Aorta (tissue), 5 donors: ENCODE data around the gene CUBN. TPM values are rescaled to one million over a fixed set of nuclear protein-coding genes. Genes with fewer than 3 reads are reported as not detected.
A peak's percentile ranks its signal among the peaks of the same experiment; 100 is the strongest.

Experiments
- ATAC-seq: fragments of 200-7000 bp; cut with Tn5 transposase; one replicate; pipeline ENCODE4 v1.9.1; 2022; ENCODE audit warnings: moderate library complexity; ENCODE audit not compliant: low FRiP score
- DNase-seq, 2 donors: peaks; one replicate each; pipeline ENCODE4 v3.0.0-alpha.2; 2020
- H3K27ac ChIP-seq, 2 donors: one replicate each; pipeline ENCODE4 v1.5.1; 2013; ENCODE audit warnings: low read length in 2 of 2, mild to moderate bottlenecking in 2 of 2, moderate library complexity in 2 of 2, control low read depth in 1 of 2, inconsistent platforms in 1 of 2, low read depth in 1 of 2
- H3K27me3 ChIP-seq, 2 donors: one replicate each; pipeline ENCODE4 v1.6.1; 2013; ENCODE audit warnings: control low read depth in 1 of 2, low read length in 1 of 2, mild to moderate bottlenecking in 1 of 2, moderate library complexity in 1 of 2; ENCODE audit not compliant: insufficient read depth in 2 of 2, control insufficient read depth in 1 of 2
- H3K36me3 ChIP-seq, 2 donors: one replicate each; pipeline ENCODE4 v1.6.1; 2013; ENCODE audit warnings: control low read depth in 1 of 2, low read length in 1 of 2, mild to moderate bottlenecking in 1 of 2; ENCODE audit not compliant: insufficient read depth in 2 of 2, control insufficient read depth in 1 of 2
- H3K4me1 ChIP-seq, 2 donors: one replicate each; pipeline ENCODE4 v1.6.1; 2013; ENCODE audit warnings: low read length in 2 of 2, control low read depth in 1 of 2, mild to moderate bottlenecking in 1 of 2, moderate library complexity in 1 of 2; ENCODE audit not compliant: insufficient read depth in 2 of 2, control insufficient read depth in 1 of 2
- H3K4me3 ChIP-seq, 2 donors: one replicate each; pipeline ENCODE4 v1.5.1; 2013; ENCODE audit warnings: low read length in 2 of 2, control low read depth in 1 of 2, mild to moderate bottlenecking in 1 of 2
- H3K9me3 ChIP-seq: one replicate; pipeline ENCODE4 v1.6.1; 2013; ENCODE audit warnings: mild to moderate bottlenecking, low read length; ENCODE audit not compliant: control insufficient read depth
- WGBS, 2 donors: extraction: QIAGEN DNeasy Blood & Tissue Kit; methylation state at CpG; one replicate each; pipeline ENCODE4 v1.1.7; 2013; 5-methylcytosine and 5-hydroxymethylcytosine counted together
- intact Hi-C, 2 donors: fragments of 100-400 bp; cut with DNase I; formaldehyde crosslinking; loops; one replicate each; pipeline versions ENCODE4 v1.14.2 to v1.15.0; 2022
- polyA plus RNA-seq, 2 donors: library from polyadenylated mRNA; stranded (reverse); fragments of 200-250 nt; gene quantifications; one replicate each; pipeline ENCODE4 v1.2.3, GENCODE V29; 2013
- total RNA-seq, 2 donors: library from RNA; stranded (reverse); fragmentation: NEBNext Ultra II Directional; extraction: Animal tissue kit (Norgen Biotek cat#: 25700); gene quantifications; one replicate each; pipeline ENCODE4 v1.2.1, GENCODE V29; 2021
- donor health status: healthy with polysubstance abuse.
- donor health status: Bipolar disorder and iron deficiency.
- donor health status: DM: no; HTN: no; CAD: no.
- donor health status: DM: no; HTN: no; CAD: no.
- donor health status: DM: yes; HTN: yes; CAD: no.

CUBN gene
- total and polyA plus RNA-seq, 4 donors, result 0.13 to 5.2 (median 2.6) TPM

DNA sequence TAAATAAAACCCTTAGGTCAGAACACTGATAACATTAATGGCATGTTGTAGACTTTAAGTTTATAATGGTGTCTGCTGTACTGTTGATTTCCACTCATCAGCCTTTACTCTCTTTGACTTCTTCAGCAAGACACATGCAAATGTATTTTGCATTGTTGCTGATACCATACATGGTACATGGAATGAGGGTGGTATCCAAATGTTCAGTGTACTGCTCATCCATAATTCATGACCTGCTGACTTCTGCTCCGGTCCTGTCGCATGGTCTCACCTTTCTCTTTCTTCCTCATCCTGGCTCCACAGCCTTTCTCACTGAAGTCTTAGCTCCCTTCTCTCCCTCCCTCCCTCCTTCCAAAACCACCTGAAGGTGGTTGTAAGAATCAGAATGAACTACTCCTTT lies 4.7 kb upstream of the CUBN start:
- no peaks in the 10 kb centered on the region for H3K9me3 ChIP-seq
- no peaks in the 10 kb centered on the region for H3K36me3 ChIP-seq
- no peak overlapping the region for H3K4me3 ChIP-seq
- intact Hi-C loops, result no loop called here
- no peaks in the 10 kb centered on the region for H3K4me1 ChIP-seq
- H3K27me3 ChIP-seq, result no peaks in the 10 kb centered on the region
- DNase-seq (no peak), ATAC-seq (no peak)
- 98 to 100% methylated on average over 2 of the region's 2 CpGs for WGBS, 2 donors
- H3K27ac ChIP-seq, result no peak overlapping the region

DNA sequence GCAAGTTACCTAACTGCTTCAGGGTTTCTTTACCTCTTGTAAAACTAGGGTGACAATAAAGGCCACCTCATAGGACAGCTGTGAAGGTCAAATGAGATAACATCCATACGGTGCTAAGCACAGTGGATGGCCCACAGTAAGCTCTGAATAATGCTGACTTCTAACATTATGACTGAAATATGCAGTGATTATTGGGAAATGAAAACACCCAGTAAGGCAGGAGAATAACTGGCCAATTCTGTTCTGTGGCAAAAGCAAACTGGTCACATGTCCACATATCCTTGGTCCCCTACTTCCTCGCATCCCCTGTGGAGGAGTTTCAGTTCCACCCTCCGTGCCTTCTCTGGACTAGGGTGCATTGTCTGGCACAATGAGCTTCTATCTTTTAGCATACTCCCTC lies 1.4 kb downstream of the CUBN start:
- no peaks in the 10 kb centered on the region for H3K9me3 ChIP-seq
- intact Hi-C loops, result no loop called here
- H3K4me1 ChIP-seq, result no peaks in the 10 kb centered on the region
- peak in 1 of 2 donors; percentile 44 for DNase-seq
- no peaks in the 10 kb centered on the region for H3K27me3 ChIP-seq
- 89 to 92% methylated on average over 3 of the region's 3 CpGs for WGBS, 2 donors
- H3K27ac ChIP-seq, result no peak overlapping the region
- H3K4me3 ChIP-seq, result no peak overlapping the region
- H3K36me3 ChIP-seq, result no peaks in the 10 kb centered on the region
- no peak for ATAC-seq

DNA sequence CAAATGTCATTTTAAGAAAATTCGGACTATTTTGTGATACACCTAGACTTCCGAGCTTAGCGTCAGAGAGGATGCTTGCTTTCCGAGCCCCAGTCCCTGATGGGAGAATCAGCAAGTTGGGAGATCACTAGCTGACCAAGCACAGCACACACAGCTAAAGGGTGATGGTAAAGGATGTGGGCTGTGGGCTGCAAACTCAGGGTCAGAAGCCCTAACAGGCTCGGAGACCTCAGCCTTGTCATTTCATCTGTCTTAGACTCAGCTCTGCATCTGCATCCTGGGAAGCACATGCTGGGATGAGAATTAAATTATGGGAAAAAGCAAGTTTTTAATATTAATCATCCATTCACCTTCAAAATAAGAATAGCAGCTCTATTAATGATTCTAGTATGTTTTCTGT lies 3.3 kb downstream of the CUBN start:
- DNase-seq (no peak), ATAC-seq (no peak)
- Histone ChIP-seq H3K9me3 (no peaks in the 10 kb centered on the region), H3K27me3 (no peaks in the 10 kb centered on the region), H3K36me3 (no peaks in the 10 kb centered on the region), H3K4me1 (no peaks in the 10 kb centered on the region), H3K4me3 (no peak overlapping the region), H3K27ac (no peak overlapping the region)
- intact Hi-C loops, result no loop called here
- 96 to 98% methylated on average over 5 of the region's 5 CpGs for WGBS, 2 donors

DNA sequence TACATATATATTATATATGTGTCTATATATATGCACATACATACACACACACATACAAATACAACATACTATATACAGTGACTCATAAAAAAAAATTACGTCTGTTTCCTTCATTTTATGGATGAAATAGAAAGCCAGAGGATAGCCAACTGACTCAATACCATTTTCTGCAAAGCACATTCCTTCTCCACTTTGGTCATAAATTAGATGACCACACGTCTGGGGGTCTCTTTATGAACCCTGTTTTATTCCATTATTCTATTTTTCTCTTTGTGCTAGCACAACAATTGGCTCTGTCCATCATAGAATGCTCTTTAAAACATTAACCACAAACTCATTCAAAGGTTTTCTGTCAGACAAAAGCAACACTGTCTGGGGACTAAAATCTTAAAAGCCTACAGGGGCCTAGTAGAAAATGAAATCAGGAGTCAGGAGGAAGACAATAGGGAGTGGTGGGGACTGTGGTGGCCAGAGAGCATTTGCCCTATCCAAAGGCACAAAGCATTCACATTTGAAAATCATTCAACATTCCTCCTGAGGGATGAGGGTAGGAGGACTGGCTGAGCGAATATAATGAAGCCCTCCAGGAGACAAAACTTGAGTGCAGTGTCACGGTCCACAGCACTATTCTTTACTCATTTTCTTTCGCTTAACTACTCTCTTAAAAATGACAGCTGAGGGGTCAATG lies 4.3 kb downstream of the CUBN start:
- Histone ChIP-seq H3K4me1 (no peaks in the 10 kb centered on the region), H3K9me3 (no peaks in the 10 kb centered on the region), H3K4me3 (no peak overlapping the region), H3K36me3 (no peaks in the 10 kb centered on the region), H3K27me3 (no peaks in the 10 kb centered on the region), H3K27ac (no peak overlapping the region)
- intact Hi-C loops, result no loop called here
- WGBS, 2 donors, result 86 to 94% methylated on average over 5 of the region's 5 CpGs
- DNase-seq, result no peak
- no peak for ATAC-seq

DNA sequence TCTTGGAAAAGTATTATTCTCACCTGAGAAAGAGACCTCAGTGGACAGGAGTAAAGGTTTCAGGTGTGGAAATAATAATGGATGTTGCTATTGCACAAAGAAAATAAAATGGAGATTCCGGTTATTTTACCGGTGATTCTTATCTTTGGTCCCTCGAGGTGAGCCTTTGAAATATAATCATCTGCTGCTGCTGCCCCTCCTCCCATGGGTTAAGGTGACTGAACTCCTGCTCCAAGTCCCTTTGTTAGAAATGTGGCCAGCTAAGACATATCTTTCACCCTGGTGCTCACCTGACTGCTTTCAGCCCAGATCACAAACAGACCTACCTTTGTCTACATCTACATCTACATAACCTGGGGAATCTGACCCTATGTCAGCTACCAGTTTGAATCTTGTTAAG lies 5.7 kb downstream of the CUBN start:
- DNase-seq, result no peak
- 93 to 96% methylated on average over 3 of the region's 3 CpGs for WGBS, 2 donors
- H3K27ac ChIP-seq, result no peak overlapping the region
- H3K9me3 ChIP-seq, result no peaks in the 10 kb centered on the region
- H3K4me3 ChIP-seq, result no peak overlapping the region
- no peaks in the 10 kb centered on the region for H3K36me3 ChIP-seq
- ATAC-seq, result no peak
- intact Hi-C loops, result no loop called here
- H3K27me3 ChIP-seq, result no peaks in the 10 kb centered on the region
- no peaks in the 10 kb centered on the region for H3K4me1 ChIP-seq

DNA sequence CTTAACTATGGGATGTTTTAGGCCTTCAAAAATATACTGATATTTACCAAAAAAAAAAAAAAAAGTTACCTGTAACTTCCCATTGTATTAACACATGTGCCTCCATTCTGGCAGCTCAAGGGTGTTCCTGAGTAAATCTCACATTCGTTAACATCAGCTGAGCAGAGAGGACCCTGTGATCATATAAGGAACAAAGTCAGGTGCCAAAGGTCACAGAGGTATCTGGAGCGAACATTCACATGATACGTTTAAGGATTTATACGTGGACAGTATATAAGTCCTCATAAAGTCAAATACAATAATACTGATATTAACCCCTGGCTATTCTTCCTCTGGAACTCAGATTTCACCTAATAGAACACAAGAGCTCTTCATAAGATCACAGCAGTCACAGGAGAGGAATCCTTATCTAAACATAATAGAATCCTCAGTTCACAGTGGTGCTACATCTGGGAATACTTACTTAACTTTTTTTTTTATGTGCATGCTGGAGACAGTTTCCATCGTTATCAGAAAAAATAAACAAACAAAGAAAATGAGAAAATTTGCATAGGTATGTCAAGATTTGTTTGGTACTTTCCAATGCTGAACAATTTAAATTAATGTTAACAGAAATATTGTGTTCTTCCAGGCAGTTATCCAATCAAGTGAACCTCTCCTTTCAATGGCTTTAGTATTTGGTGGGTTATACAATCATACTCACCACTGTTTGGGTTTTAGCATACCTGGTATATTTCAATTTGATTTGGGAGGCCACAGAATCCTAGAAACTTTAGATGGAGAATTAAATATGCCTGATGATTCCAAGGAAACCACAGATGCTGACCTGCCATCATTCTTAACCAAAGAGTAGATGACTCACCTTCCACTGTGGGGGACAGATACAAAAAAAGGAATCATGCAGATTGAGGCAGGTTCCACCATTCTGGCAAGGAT lies 6.6 kb downstream of the CUBN start:
- Histone ChIP-seq H3K27ac (no peak overlapping the region), H3K9me3 (no peaks in the 10 kb centered on the region), H3K27me3 (no peaks in the 10 kb centered on the region), H3K4me1 (no peaks in the 10 kb centered on the region), H3K36me3 (no peaks in the 10 kb centered on the region), H3K4me3 (no peak overlapping the region)
- DNase-seq (no peak), ATAC-seq (no peak)
- WGBS, 2 donors, result 74 to 77% methylated on average over 5 of the region's 5 CpGs
- intact Hi-C loops, result no loop called here

DNA sequence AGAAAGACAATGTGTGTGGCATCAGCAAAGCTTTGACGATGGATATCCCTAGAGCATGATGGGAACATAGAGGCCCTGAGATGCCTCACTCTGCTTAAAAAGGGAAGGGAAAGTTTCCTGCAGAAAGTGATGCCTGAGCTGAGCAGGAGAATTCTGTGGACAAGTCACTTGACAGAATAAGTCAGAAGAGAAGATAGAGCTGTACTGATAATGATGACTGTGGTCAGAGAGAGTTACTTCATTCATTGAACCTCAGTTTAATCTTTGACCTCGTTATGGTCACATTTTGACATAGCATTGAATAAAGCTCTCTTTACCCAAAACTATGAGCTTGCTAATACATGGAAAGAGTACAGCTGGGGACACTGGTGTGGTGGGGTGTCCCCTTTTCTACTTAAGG lies 7.6 kb downstream of the CUBN start:
- Histone ChIP-seq H3K36me3 (no peaks in the 10 kb centered on the region), H3K4me3 (no peak overlapping the region), H3K9me3 (no peaks in the 10 kb centered on the region), H3K27me3 (no peaks in the 10 kb centered on the region), H3K27ac (no peak overlapping the region), H3K4me1 (no peaks in the 10 kb centered on the region)
- WGBS, 2 donors, result 86 to 95% methylated on average over 2 of the region's 2 CpGs
- ATAC-seq (no peak), DNase-seq (no peak)
- intact Hi-C loops, result no loop called here

DNA sequence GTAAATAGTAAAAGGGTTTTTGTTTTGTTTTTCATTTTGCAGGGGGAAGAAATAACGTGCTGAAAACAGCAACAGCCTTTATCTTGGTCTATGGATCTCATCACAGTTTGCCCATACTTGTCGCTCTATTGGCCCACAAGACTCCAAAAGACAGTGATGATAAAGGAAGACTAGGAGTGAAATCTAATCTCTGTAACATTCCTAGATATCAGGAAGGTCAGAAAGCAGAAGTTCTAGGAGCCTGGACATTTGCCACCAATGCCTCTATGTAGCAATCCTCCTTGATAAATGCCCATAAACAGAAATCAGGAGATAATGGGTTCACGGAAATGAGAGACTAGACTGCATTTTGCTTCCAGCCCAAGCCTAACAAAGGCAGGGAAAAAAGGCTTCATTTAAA lies 8.9 kb downstream of the CUBN start:
- H3K27ac ChIP-seq, result no peak overlapping the region
- no peaks in the 10 kb centered on the region for H3K9me3 ChIP-seq
- no peaks in the 10 kb centered on the region for H3K4me1 ChIP-seq
- H3K27me3 ChIP-seq, result no peaks in the 10 kb centered on the region
- intact Hi-C loops, result no loop called here
- H3K4me3 ChIP-seq, result no peak overlapping the region
- no peak for ATAC-seq
- no peak for DNase-seq
- H3K36me3 ChIP-seq, result no peaks in the 10 kb centered on the region
- WGBS, 2 donors, result 75 to 78% methylated on average over 3 of the region's 3 CpGs

DNA sequence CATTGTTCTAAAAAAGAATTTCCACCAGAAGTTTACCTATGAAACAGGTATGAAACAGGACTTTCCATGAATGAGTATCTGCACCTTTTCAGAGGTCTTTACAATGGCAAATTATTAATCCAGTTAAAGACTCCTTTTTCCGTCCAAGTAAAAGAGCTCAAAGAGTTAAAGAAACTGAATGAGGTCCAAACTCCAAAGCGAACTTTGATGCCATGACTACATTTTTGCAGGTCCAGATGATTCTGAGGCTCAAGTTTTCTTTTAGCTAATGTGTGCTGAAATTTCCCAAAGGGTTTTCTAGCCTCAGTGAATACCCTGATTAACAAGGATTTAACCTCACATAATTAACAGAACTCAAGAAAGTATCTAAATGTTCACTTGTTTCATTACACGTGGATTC lies 9.8 kb downstream of the CUBN start:
- Histone ChIP-seq H3K4me1 (no peaks in the 10 kb centered on the region), H3K36me3 (no peaks in the 10 kb centered on the region), H3K4me3 (no peak overlapping the region), H3K27ac (no peak overlapping the region), H3K9me3 (no peaks in the 10 kb centered on the region), H3K27me3 (no peaks in the 10 kb centered on the region)
- ATAC-seq (no peak), DNase-seq (no peak)
- intact Hi-C loops, result no loop called here
- 51 to 54% methylated on average over 3 of the region's 3 CpGs for WGBS, 2 donors
